ENCODE results near the gene TRAPPC2B. TPM values are rescaled to one million over a fixed set of nuclear protein-coding genes. Genes with fewer than 3 reads are reported as not detected.
A peak's percentile ranks its signal among the peaks of the same experiment; 100 is the strongest.

Gene TRAPPC2B
- total and polyA plus RNA-seq, 2 of the 13 experiments (the other 11 are each of a cell fraction or from before 2014, with no cell fraction given), result 13.3 to 17.7 TPM

DNA sequence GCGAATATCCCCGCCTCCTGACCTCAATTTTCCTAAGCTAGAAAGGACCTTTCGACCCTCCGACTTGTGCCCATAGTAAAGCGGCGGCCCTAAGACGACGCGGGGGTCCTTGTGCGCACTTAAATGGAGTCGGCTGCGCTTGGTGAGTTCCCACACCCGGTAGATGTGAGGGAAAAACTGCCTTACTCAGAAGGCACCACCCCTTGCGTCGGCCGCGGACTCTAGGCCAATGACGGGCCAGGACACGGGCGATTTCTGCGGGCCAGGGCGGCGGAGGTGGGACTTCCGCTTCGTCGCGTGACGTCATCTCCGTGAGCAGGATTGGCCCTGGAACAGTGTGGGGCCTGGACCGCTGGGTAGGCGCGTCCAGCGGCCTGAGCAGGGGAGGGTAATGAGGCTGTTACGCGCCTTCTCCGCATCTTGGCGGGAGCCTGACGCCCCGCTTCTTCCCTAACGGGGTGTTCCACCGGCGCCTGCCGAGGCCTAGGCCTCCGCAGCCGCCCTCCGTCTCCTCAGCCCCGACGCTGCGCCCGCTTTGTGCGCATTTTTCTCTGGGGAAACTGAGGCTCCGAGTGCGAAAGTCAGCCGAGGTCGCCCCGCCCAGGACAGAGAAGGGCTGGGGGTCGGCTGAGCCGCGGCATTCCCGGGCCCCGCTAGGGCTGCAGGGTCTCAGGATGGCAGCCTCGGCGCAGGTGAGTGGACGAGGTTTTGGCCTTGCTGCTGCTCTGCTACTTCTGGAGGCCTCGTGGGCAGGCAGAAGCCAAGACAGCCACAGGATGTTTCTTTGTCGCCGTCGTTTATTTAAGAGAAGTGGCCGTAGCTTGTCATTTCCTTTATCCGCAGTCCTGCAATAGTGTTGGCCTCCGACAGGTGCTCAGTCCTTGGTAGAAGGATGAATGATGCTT, 42.9 kb upstream of the TRAPPC2B start, which contains the start of gene ZNF543 (continued):
- TF ChIP-seq, protein P1, sequence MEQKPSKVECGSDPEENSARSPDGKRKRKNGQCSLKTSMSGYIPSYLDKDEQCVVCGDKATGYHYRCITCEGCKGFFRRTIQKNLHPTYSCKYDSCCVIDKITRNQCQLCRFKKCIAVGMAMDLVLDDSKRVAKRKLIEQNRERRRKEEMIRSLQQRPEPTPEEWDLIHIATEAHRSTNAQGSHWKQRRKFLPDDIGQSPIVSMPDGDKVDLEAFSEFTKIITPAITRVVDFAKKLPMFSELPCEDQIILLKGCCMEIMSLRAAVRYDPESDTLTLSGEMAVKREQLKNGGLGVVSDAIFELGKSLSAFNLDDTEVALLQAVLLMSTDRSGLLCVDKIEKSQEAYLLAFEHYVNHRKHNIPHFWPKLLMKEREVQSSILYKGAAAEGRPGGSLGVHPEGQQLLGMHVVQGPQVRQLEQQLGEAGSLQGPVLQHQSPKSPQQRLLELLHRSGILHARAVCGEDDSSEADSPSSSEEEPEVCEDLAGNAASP (CRISPR knock-in tag; IDR thresholded peaks at IDR 0.05; ENCODE audit: borderline replicate concordance), result no peak
- peak; percentile 85; the same call in 1 of the 2 replicates for TF ChIP-seq KDM2A (CRISPR knock-in tag; IDR thresholded peaks at IDR 0.05; ENCODE audit: borderline replicate concordance, low read depth)
- 0 out of 2 replicates have a peak, but pooled peaks have one; percentile 15 for TF ChIP-seq ZNF563 (CRISPR knock-in tag; IDR thresholded peaks at IDR 0.05)
- no peak for TF ChIP-seq ZNF326 (CRISPR knock-in tag; IDR thresholded peaks at IDR 0.05; ENCODE audit: borderline replicate concordance)
- TF ChIP-seq, protein P2, sequence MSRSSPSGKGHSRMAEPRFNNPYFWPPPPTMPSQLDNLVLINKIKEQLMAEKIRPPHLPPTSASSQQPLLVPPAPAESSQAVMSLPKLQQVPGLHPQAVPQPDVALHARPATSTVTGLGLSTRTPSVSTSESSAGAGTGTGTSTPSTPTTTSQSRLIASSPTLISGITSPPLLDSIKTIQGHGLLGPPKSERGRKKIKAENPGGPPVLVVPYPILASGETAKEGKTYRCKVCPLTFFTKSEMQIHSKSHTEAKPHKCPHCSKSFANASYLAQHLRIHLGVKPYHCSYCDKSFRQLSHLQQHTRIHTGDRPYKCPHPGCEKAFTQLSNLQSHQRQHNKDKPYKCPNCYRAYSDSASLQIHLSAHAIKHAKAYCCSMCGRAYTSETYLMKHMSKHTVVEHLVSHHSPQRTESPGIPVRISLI (CRISPR knock-in tag; IDR thresholded peaks at IDR 0.05; ENCODE audit: borderline replicate concordance), result peak; percentile 30; the same call in 1 of the 2 replicates
- no peak for TF ChIP-seq EEA1 (CRISPR knock-in tag; IDR thresholded peaks at IDR 0.05; ENCODE audit: borderline replicate concordance)
- no peak for TF ChIP-seq DPF2 (CRISPR knock-in tag; IDR thresholded peaks at IDR 0.05; ENCODE audit: borderline replicate concordance, low read depth)
- TF ChIP-seq SIN3B (IDR thresholded peaks at IDR 0.05; ENCODE audit: low read length), result no peak; the same call in 1 of the 2 replicates
- TF ChIP-seq, protein P3, sequence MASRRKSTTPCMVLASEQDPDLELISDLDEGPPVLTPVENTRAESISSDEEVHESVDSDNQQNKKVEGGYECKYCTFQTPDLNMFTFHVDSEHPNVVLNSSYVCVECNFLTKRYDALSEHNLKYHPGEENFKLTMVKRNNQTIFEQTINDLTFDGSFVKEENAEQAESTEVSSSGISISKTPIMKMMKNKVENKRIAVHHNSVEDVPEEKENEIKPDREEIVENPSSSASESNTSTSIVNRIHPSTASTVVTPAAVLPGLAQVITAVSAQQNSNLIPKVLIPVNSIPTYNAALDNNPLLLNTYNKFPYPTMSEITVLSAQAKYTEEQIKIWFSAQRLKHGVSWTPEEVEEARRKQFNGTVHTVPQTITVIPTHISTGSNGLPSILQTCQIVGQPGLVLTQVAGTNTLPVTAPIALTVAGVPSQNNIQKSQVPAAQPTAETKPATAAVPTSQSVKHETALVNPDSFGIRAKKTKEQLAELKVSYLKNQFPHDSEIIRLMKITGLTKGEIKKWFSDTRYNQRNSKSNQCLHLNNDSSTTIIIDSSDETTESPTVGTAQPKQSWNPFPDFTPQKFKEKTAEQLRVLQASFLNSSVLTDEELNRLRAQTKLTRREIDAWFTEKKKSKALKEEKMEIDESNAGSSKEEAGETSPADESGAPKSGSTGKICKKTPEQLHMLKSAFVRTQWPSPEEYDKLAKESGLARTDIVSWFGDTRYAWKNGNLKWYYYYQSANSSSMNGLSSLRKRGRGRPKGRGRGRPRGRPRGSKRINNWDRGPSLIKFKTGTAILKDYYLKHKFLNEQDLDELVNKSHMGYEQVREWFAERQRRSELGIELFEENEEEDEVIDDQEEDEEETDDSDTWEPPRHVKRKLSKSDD (CRISPR knock-in tag; IDR thresholded peaks at IDR 0.05; ENCODE audit: low read depth), result peak; percentile 87
- no peak for TF ChIP-seq NR2F6 (IDR thresholded peaks at IDR 0.05)
- TF ChIP-seq NR2F6 (CRISPR knock-in tag; IDR thresholded peaks at IDR 0.05), result no peak
- TF ChIP-seq, protein P4, sequence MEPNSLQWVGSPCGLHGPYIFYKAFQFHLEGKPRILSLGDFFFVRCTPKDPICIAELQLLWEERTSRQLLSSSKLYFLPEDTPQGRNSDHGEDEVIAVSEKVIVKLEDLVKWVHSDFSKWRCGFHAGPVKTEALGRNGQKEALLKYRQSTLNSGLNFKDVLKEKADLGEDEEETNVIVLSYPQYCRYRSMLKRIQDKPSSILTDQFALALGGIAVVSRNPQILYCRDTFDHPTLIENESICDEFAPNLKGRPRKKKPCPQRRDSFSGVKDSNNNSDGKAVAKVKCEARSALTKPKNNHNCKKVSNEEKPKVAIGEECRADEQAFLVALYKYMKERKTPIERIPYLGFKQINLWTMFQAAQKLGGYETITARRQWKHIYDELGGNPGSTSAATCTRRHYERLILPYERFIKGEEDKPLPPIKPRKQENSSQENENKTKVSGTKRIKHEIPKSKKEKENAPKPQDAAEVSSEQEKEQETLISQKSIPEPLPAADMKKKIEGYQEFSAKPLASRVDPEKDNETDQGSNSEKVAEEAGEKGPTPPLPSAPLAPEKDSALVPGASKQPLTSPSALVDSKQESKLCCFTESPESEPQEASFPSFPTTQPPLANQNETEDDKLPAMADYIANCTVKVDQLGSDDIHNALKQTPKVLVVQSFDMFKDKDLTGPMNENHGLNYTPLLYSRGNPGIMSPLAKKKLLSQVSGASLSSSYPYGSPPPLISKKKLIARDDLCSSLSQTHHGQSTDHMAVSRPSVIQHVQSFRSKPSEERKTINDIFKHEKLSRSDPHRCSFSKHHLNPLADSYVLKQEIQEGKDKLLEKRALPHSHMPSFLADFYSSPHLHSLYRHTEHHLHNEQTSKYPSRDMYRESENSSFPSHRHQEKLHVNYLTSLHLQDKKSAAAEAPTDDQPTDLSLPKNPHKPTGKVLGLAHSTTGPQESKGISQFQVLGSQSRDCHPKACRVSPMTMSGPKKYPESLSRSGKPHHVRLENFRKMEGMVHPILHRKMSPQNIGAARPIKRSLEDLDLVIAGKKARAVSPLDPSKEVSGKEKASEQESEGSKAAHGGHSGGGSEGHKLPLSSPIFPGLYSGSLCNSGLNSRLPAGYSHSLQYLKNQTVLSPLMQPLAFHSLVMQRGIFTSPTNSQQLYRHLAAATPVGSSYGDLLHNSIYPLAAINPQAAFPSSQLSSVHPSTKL (CRISPR knock-in tag; IDR thresholded peaks at IDR 0.05), result peak; percentile 38; the same call in 1 of the 2 replicates
- TF ChIP-seq, protein P5, sequence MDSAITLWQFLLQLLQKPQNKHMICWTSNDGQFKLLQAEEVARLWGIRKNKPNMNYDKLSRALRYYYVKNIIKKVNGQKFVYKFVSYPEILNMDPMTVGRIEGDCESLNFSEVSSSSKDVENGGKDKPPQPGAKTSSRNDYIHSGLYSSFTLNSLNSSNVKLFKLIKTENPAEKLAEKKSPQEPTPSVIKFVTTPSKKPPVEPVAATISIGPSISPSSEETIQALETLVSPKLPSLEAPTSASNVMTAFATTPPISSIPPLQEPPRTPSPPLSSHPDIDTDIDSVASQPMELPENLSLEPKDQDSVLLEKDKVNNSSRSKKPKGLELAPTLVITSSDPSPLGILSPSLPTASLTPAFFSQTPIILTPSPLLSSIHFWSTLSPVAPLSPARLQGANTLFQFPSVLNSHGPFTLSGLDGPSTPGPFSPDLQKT (CRISPR knock-in tag; IDR thresholded peaks at IDR 0.05; ENCODE audit: borderline replicate concordance), result no peak
- TF ChIP-seq ZNF282 (IDR thresholded peaks at IDR 0.05; ENCODE audit: partially characterized antibody), result no peak
- no peak for TF ChIP-seq ZNF766 (CRISPR knock-in tag; IDR thresholded peaks at IDR 0.05; ENCODE audit: borderline replicate concordance)
- no peak; the same call in 1 of the 2 replicates for TF ChIP-seq ZNF768 (CRISPR knock-in tag; IDR thresholded peaks at IDR 0.05)
- TF ChIP-seq MATR3 (CRISPR knock-in tag; IDR thresholded peaks at IDR 0.05), result no peak
